Suprapubic skin (tissue), 3 donors: ENCODE data around the gene VPS33B.

Experiments
- CTCF ChIP-seq, 2 donors: fragments of 200-600 bp in 1 of 2; fragments of 450-650 bp in 1 of 2; sonication (generic) in 1 of 2; IDR thresholded peaks; one replicate each; pipeline ENCODE4 v1.5.1; 2016 to 2019; ENCODE audit warnings: antibody characterized with exemption in 2 of 2, mild to moderate bottlenecking in 1 of 2, moderate library complexity in 1 of 2
- POLR2A ChIP-seq, 2 donors: fragments of 450-650 bp; IDR thresholded peaks; one replicate each; pipeline ENCODE4 v1.6.1; 2017; ENCODE audit warnings: antibody characterized with exemption in 2 of 2, mild to moderate bottlenecking in 2 of 2, moderate library complexity in 2 of 2

- TF ChIP-seq CTCF (IDR thresholded peaks at IDR 0.05) (no peak), POLR2A (IDR thresholded peaks at IDR 0.05) (no peak)
These were observed 65.2 kb downstream of the VPS33B start for GRCh38 chr15:90957031-90957790.
